HG03045 (cell line): ENCODE measurements around the gene LAG3.
A peak's percentile ranks its signal among the peaks of the same experiment; 100 is the strongest.
"Not testable (repeated sequence)": the region's sequence is repeated elsewhere in the genome, so short reads cannot be mapped to it uniquely, and the experiment has no call there.

Experiments used
- ATAC-seq: cut with Tn5 transposase; IDR thresholded peaks from one replicate; pipeline ENCODE4 v1.9.1; 2021; ENCODE audit warnings: mild to moderate bottlenecking, moderate library complexity; ENCODE audit not compliant: unreplicated experiment

Gene LAG3

DNA sequence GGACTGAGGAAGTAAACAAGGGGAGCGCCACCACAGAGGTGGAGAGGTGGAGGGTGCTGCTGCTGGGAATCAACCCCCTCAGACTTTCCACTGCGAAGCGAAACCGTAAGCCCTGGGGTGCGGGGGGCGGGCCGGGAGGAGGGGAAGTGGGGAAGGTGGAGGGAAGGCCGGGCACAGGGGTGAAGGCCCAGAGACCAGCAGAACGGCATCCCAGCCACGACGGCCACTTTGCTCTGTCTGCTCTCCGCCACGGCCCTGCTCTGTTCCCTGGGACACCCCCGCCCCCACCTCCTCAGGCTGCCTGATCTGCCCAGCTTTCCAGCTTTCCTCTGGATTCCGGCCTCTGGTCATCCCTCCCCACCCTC is at the start of gene LAG3:
Gene LAG3 (plus strand): TSS at position 190 of the 365 bp plus-strand sequence. CDS start 333 bp downstream, outside the sequence.
- ATAC-seq, result no peak

DNA sequence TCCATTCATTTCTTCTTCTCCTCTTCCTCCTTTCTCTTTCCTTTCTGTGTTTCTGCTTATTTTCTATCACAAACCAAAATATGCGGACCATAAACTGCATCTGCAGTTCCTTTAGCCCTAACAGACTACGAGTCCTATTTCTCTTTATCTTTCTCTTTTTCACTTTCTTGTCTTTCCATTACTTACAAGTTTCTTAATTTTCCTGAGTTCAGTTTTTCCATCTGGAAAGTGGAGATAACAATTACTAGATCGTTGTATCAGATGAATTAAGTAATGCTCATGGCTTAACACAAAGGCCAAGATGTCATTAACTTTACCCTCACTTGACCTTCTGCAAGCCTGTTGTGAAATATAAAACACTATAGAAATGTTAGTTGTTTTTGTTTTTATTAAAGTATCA is 49.5 kb upstream of the LAG3 start:
- no peak for ATAC-seq

DNA sequence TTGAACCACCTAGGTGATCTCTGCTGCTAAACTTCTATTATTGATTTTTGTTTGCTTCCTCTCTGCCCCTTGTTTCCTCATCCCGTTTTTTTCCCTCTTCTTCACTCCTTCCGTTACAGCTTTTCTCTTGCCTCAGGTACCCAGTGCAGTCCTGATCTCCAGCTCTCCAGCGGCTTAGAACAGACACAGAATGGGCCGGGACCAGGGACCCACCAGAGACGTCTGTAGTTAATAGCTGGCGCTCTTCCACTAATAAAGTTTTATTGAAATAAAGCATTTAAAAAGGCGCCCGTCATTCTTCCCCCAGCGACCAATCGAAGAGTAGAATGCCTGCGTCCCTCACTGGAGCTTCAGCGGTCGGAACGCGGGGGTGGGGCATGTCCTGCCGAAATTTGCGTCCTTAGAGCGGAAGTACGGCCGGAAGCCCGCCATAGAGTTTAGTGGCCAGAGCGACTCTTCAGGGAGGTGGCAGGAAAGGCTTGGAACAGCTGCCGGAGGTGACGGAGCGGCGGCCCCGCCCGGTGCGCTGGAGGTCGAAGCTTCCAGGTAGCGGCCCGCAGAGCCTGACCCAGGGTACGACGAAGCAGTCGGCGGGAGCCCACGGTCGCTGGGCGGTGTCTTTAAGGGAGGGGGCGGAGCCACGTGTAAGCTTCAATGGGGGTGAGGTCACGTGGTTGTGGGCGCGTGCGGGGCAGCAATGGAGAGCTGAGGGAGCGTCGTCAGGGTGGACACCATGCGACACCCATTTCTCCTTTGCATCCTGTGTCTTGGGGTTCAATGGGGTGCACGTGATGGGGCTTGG is 48.5 kb upstream of the LAG3 start, which contains the start of gene COPS7A:
Gene COPS7A (plus strand): TSS at position 440 of the 802 bp plus-strand sequence. CDS start 611 bp downstream, outside the sequence.
- ATAC-seq, result peak; percentile 92

DNA sequence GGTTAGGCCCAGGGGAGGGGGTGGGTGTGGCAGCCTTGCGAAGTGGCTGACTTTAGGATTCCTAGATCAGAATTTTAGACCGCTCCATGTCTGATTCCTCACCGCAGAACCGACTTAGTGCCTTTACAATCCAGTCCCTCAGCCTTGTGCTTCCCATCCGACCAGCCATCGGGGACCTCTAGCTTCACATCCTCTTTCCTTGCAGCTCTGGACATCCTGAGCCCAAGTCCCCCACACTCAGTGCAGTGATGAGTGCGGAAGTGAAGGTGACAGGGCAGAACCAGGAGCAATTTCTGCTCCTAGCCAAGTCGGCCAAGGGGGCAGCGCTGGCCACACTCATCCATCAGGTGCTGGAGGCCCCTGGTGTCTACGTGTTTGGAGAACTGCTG is 47.9 kb upstream of the LAG3 start:
- peak; percentile 19 for ATAC-seq

DNA sequence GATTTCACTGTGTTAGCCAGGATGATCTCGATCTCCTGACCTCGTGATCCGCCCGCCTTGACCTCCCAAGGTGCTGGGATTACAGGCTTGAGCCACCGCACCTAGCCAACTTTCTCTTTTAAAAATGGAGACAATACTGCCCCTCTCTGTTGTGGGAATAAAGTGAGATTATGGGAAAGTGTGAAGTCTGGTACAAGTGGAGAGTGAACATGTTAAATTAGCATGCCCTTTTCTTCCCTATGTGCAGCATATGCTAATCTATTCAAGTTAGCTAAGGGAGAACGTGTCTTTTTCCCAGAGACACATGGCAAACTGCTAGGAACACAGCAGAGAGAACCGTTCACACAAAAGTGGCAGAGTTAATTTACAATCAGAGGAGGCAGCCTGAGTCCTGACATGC is 47.0 kb upstream of the LAG3 start:
- no peak for ATAC-seq

DNA sequence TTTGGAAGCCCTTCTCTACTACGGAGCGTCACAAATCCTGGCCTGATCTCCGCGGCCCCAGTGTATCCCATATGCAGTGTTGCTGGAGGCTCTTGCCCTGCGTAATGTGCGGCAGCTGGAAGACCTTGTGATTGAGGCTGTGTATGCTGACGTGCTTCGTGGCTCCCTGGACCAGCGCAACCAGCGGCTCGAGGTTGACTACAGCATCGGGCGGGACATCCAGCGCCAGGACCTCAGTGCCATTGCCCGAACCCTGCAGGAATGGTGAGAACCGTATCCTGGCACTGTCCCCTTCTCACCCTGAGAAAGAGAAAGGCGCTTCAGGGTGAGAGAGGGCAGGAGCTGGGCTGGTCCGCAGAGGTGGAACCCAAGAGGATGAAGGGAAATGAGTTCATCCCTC is 43.1 kb upstream of the LAG3 start:
- no peak for ATAC-seq

DNA sequence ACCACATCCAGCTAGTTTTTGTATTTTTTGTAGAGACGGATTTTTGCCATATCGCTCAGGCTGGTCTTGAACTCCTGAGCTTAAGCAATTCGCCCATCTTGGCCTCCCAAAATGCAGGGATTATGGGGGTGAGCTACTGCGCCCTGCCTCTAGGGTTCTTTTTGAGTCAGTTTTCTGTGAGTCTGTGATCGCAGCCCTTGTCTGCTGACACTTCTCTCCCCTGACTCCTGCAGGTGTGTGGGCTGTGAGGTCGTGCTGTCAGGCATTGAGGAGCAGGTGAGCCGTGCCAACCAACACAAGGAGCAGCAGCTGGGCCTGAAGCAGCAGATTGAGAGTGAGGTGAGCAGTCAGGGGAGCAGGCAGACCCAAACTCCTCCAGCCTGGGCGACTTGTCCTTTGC is 42.2 kb upstream of the LAG3 start:
- no peak for ATAC-seq

DNA sequence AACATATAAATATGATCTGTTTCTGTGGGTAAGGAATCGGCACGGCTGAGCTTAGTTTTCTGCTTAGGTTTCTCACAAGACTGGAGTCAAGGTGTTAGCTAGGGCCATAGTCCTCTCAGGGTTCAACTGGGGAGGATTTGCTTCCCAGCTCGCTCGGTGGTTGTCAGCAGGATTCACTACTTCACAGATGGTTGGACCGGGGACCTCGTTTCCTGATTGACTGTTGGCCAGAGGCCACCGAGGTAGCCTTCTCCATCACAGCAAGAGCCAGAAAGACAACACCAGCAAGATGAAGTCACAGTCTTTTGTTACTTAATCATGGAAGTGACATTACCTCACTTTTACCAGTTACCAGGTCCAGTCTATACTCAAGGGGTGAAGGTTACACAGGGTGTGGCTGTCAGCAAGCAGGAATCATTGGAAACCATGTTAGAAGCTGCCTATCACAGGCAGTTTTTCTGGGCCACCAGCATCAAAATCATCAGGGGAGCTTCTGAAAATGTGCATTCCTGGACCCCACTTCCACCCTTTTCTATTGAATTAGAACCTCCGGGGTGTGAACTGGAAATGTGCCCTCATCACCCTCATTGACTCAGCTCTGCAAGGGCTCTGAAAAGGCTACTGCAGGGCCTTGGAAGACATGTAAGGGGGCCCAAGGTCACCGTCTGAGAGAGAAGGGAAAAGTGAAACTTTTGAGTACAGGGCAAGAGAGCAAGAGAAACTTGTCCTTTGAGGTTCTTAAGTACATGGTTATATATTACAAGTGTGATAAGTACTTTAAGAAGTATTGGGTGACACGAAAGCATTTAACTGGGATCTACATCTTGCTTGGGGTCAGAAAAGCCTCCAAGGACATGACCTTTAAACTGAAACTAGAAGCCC is 37.6 kb upstream of the LAG3 start:
- ATAC-seq, result no peak

DNA sequence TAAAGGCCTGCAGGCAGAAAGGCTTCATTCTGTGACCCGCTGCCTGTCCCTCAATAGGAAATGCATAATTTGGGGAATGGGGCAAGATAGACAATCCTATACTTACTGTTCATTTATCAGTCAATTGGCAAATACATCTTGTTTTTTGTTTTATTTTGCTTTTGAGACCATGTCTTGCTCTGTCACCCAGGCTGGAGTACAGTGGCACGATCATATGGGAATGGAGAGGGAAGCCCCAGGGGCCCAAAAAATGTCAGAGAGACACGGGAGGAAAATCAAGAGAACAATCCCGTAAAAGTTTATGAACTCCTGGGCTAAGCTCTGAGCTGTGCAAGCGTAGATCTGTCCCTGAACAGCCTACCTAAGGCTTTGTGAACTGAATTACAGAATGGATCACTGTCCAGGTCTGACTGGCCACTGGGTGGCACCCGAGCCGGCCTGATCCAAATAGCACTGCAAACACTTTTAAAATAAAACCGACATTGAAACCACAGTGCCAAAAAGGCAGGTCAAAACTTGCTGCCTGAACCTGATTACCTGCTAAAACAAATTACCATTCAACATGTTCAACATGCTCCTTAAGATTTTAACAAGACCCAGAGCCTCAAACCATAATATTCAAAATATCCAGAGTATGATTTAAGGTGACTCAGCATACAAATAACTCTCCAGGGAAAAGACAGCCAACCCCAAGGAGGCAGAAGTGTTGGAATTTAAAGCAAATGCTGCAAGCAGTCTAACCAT is 36.7 kb upstream of the LAG3 start:
- ATAC-seq, result no peak

DNA sequence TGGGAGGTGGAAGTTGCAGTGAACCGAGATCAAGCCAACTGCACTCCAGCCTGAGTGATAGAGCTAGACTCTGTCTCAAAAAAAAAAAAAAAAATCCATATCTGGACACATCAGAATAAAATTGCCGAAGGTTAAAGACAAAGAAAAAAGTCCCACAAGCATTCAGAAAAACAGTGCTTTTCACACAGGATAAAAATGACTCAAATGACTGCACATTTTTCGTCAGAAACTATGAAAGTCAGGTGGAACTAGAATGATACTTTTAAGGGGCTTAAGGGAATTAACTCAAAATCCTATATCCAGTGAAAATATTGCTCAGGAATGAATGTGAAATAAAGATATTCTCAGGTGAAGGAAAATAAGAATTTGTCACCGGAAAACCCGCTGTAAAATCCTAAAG is 35.6 kb upstream of the LAG3 start:
- ATAC-seq, result no peak

DNA sequence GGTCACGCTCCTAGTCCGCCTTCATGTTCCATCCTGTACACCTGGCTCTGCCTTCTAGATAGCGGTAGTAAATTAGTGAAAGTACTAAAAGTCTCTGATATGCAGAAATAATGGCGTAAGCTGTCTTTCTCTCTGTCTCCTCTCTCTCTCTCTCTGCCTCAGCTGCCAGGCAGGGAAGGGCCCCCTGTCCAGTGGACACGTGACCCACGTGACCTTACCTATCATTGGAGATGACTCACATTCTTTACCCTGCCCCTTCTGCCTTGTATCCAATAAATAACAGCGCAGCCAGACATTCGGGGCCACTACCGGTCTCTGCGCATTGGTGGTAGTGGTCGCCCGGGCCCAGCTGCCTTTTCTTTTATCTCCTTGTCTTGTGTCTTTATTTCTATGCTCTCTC is 30.2 kb upstream of the LAG3 start:
- ATAC-seq, result not testable (repeated sequence)

DNA sequence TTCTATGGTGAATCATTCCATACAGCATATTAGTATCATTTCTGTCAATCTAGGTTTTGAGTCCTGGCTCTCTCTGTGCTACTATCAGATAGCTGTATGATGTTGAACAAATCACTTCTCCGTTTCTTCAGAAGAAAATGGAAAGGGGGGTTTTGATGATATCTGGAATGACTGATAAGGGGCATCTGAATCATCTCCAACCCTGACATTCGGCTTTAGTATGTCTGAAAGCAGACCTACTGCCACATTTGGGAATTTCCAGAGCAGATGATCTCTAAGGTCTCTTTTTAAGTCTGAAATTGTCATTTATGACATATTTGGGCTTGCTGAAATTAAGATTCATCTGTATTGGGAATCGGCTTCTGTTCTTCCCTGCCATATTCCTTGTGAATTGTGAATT is 29.5 kb upstream of the LAG3 start:
- no peak for ATAC-seq

DNA sequence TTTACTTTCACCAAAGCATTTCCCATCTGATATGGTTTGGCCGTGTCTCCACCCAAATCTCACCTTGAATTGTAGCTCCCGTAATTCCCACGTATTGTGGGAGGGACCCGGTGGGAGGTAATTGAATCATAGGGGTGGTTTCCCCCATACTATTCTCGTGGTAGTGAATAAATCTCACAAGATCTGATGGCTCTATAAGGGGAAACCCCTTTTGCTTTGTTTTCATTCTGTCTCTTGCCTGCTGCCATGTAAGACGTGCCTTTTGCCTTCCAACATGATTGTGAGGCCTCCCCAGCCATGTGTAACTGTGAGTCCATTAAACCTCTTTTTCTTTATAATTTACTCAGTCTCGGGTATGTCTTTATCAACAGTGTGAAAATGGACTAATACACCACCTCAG is 29.0 kb upstream of the LAG3 start:
- not testable (repeated sequence) for ATAC-seq

DNA sequence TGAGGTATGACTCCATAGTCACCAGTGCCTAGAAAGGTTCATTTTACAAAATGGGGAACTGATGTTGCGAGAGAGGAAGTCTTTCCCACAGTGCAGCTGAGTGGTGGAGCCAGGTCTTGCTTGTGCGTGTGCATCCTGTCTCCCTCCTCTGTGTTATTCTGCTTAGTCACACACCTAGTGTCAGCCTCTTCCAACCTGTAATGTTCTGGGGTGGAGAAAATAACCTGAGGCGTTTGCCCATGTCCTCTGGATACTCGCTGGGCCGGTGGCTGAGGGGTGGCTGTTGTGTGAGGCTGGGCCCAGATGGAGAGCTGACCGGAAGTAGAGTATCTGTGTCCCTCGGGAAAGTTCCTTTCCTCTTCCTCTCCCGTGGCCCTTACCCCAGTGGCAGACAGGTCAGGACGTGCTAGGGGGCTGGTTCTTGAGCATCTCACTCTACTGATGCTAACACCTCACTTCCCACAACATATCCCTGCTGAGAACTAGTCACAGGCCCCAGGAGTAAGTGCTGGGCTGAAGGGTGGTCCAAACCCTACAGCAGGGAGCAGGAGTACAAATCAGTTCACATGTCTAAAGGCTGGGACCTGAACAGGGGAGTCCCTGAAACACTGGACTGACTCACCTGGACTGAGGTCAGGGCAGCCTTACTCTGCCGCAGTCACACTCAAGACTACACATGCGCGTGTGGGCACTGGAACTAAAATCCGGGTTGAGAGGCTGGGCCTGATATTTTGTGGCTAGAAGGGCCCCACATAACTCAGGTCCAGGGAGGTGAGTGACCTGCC is 26.4 kb upstream of the LAG3 start:
- no peak for ATAC-seq

DNA sequence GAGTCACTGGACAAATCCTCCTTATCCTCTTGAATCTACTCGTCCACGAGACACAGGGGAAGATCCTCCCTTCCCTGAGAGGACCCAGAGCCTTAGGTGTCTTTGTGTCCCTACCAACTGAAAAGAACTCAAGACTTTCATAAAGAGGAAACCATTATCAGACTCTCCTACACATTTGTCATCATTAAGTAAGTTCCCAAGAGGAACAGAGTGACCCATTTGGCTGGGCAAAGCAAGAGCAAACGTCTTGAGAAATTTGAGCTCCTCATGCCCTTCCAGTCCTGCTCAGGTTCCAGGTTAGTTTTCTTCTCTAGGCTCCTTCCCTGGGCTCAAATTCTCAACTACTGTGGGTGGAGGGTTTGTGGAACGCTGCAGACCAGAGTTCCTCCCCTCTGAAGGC is 25.1 kb upstream of the LAG3 start:
- ATAC-seq, result no peak

DNA sequence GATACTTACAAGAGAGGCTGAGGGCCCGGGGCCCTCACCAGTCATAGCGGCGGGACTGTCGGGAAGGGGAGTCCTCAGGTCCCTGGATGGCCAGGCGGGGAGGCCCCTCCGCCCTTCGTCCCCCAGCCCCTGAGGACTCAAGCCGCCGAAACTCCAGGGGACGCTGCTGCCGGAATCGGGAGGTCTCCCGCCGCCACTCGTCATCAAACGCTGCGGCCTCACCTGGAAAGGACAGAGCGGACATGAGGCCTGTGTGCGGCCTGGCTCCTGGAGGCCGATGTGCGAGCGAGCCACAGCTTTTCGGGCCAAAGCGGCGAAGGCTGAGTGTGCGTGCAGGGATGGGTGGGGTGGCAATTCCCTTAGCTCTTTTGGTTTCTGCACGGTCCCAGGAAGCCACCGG is 23.6 kb upstream of the LAG3 start:
- no peak for ATAC-seq

DNA sequence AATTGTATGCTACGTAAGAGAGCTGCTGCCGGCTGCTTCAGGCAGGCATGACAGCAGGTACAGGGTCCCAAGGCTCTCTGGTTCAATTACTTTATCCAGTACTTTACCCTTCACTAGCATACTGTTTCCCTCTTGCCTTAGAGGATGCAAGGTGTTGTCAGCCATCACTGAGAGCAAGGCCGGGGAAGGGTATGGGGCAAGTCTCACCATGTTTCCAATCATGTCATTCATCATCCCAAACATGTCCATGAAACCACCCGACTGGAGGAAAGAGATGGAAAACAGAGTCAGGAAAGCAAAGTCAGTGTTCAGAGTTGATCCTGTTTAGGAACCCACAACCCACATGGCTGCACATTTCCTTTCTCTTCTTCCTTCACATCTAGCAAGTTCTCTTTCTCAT is 21.8 kb upstream of the LAG3 start:
- ATAC-seq, result no peak

DNA sequence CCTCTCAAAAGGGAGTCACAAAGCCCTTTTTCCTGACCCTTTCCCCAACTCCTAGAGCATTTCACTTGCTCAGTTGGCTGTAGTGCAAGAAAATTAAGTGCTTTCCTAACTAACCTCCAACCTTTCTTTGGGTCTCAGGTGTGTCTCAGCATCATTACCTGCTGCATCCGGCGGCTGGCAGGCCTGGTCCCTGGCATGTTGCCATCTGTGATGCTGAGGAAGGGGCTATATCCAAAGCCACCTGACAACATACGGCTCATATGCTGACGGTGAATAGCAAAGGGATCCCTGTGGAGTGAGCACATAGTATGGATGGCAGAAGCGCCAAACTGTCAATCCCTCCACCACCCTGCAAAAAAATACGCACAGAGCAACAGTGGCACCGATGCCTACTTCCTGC is 20.6 kb upstream of the LAG3 start:
- no peak for ATAC-seq

DNA sequence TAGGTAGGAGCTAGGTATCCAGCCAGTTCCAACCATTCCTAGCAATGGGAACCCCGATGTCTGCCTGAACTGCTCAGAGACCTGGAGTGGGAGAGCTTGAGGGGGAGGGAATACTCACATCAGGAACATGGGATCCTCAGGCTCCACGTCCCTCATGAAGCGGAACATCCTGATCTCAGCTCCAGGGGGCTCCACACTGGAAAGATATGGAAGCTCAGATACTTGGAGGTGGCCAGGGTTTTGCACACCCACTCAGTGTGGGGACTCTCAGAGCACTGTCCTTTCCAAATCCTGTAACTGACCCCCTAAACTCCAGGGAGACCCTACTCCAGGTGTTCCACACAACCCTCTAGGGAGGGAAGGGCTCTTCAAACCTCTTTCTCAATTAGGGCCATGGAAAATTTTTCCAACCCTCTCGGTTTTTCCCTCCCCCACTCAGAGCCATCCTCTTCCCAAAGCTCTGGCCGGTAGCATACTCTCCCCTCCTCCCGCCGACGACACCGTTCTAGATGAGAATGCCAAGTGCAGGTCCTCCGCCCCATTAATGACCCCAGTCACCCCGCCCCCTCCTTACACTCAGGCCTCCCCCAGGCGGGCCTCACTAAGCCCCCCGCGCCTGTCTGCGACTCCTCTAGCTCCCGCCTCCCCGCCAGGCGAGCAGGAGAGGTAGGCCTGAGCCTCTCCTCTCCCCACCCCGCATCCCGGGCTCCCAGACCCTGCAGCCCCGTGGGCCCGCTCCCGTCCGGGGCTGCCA is 20.0 kb upstream of the LAG3 start:
- peak; percentile 3 for ATAC-seq
